ENCODE measurements around the gene ARSK.

Gene ARSK

GRCh38 chr5:95531491-95531890, 23.4 kb upstream of the ARSK start:
- Histone ChIP-seq H3K36me3 (ENCODE audit: control insufficient read depth, insufficient read depth, low read length) (peaks cover 39% of the 10 kb centered on the region), H3K9me3 (ENCODE audit: control insufficient read depth, low read length) (no peaks in the 10 kb centered on the region), H3K27ac (ENCODE audit: low read depth, low read length, severe bottlenecking) (no peak overlapping the region), H3K4me1 (ENCODE audit: control insufficient read depth, insufficient read depth, low read length, poor library complexity, severe bottlenecking) (no peaks in the 10 kb centered on the region), H3K4me3 (ENCODE audit: extremely low read depth, insufficient read depth, low read length, poor library complexity, severe bottlenecking) (no peak overlapping the region)

GRCh38 chr5:95532415-95532814, 22.5 kb upstream of the ARSK start:
- H3K27ac ChIP-seq (ENCODE audit: low read depth, low read length, severe bottlenecking), result no peak overlapping the region
- peaks cover 38% of the 10 kb centered on the region for H3K36me3 ChIP-seq (ENCODE audit: control insufficient read depth, insufficient read depth, low read length)
- no peak overlapping the region for H3K4me3 ChIP-seq (ENCODE audit: extremely low read depth, insufficient read depth, low read length, poor library complexity, severe bottlenecking)
- H3K4me1 ChIP-seq (ENCODE audit: control insufficient read depth, insufficient read depth, low read length, poor library complexity, severe bottlenecking), result no peaks in the 10 kb centered on the region
- H3K9me3 ChIP-seq (ENCODE audit: control insufficient read depth, low read length), result no peaks in the 10 kb centered on the region
- 100% methylated on average over 1 of the region's 2 CpGs; no CpG with 5 or more reads in 1 of the 2 experiments for WGBS, 2 experiments (ENCODE audit: insufficient coverage in 2 of 2)

- no peak overlapping the region for H3K27ac ChIP-seq (ENCODE audit: low read depth, low read length, severe bottlenecking)
- H3K36me3 ChIP-seq (ENCODE audit: control insufficient read depth, insufficient read depth, low read length), result peaks cover 37% of the 10 kb centered on the region
- no CpG with 5 or more reads among the region's 2 CpGs for WGBS, 2 experiments (ENCODE audit: insufficient coverage in 2 of 2)
- H3K4me1 ChIP-seq (ENCODE audit: control insufficient read depth, insufficient read depth, low read length, poor library complexity, severe bottlenecking), result no peaks in the 10 kb centered on the region
- H3K4me3 ChIP-seq (ENCODE audit: extremely low read depth, insufficient read depth, low read length, poor library complexity, severe bottlenecking), result no peak overlapping the region
- no peaks in the 10 kb centered on the region for H3K9me3 ChIP-seq (ENCODE audit: control insufficient read depth, low read length)
Observed at GRCh38 chr5:95533106-95533505, 21.8 kb upstream of the ARSK start.

GRCh38 chr5:95533761-95534160, 21.1 kb upstream of the ARSK start:
- Histone ChIP-seq H3K4me1 (ENCODE audit: control insufficient read depth, insufficient read depth, low read length, poor library complexity, severe bottlenecking) (no peaks in the 10 kb centered on the region), H3K27ac (ENCODE audit: low read depth, low read length, severe bottlenecking) (no peak overlapping the region), H3K4me3 (ENCODE audit: extremely low read depth, insufficient read depth, low read length, poor library complexity, severe bottlenecking) (no peak overlapping the region), H3K36me3 (ENCODE audit: control insufficient read depth, insufficient read depth, low read length) (peaks cover 34% of the 10 kb centered on the region), H3K9me3 (ENCODE audit: control insufficient read depth, low read length) (no peaks in the 10 kb centered on the region)

- Histone ChIP-seq H3K4me3 (ENCODE audit: extremely low read depth, insufficient read depth, low read length, poor library complexity, severe bottlenecking) (no peak overlapping the region), H3K36me3 (ENCODE audit: control insufficient read depth, insufficient read depth, low read length) (peaks cover 47% of the 10 kb centered on the region), H3K4me1 (ENCODE audit: control insufficient read depth, insufficient read depth, low read length, poor library complexity, severe bottlenecking) (no peaks in the 10 kb centered on the region), H3K27ac (ENCODE audit: low read depth, low read length, severe bottlenecking) (no peak overlapping the region), H3K9me3 (ENCODE audit: control insufficient read depth, low read length) (no peaks in the 10 kb centered on the region)
- 71% methylated on average over 1 of the region's 2 CpGs; no CpG with 5 or more reads in 1 of the 2 experiments for WGBS, 2 experiments (ENCODE audit: insufficient coverage in 2 of 2)
Observed at GRCh38 chr5:95537501-95537900, 17.4 kb upstream of the ARSK start.

- Histone ChIP-seq H3K36me3 (ENCODE audit: control insufficient read depth, insufficient read depth, low read length) (peaks cover 75% of the 10 kb centered on the region), H3K4me3 (ENCODE audit: extremely low read depth, insufficient read depth, low read length, poor library complexity, severe bottlenecking) (no peak overlapping the region), H3K4me1 (ENCODE audit: control insufficient read depth, insufficient read depth, low read length, poor library complexity, severe bottlenecking) (no peaks in the 10 kb centered on the region), H3K27ac (ENCODE audit: low read depth, low read length, severe bottlenecking) (no peak overlapping the region), H3K9me3 (ENCODE audit: control insufficient read depth, low read length) (no peaks in the 10 kb centered on the region)
- 100% methylated on average over 1 of the region's 3 CpGs; no CpG with 5 or more reads in 1 of the 2 experiments for WGBS, 2 experiments (ENCODE audit: insufficient coverage in 2 of 2)
Observed at GRCh38 chr5:95543017-95543705, 11.7 kb upstream of the ARSK start.

GRCh38 chr5:95549030-95549429, 5.9 kb upstream of the ARSK start:
- no peak overlapping the region for H3K4me3 ChIP-seq (ENCODE audit: extremely low read depth, insufficient read depth, low read length, poor library complexity, severe bottlenecking)

GRCh38 chr5:95554331-95554646, 612 bp upstream of the ARSK start:
- H3K4me1 ChIP-seq (ENCODE audit: control insufficient read depth, insufficient read depth, low read length, poor library complexity, severe bottlenecking), result no peaks in the 10 kb centered on the region
- H3K36me3 ChIP-seq (ENCODE audit: control insufficient read depth, insufficient read depth, low read length), result peaks cover 18% of the 10 kb centered on the region
- H3K27ac ChIP-seq (ENCODE audit: low read depth, low read length, severe bottlenecking), result no peak overlapping the region
- H3K9me3 ChIP-seq (ENCODE audit: control insufficient read depth, low read length), result no peaks in the 10 kb centered on the region
- WGBS, 2 experiments (ENCODE audit: insufficient coverage in 2 of 2), result 0% methylated on average over 3 of the region's 6 CpGs
- peak overlapping the region; percentile 78 for H3K4me3 ChIP-seq (ENCODE audit: extremely low read depth, insufficient read depth, low read length, poor library complexity, severe bottlenecking)

More at GRCh38 chr5:95549030-95549429, 5.9 kb upstream of the ARSK start:
- Histone ChIP-seq H3K9me3 (ENCODE audit: control insufficient read depth, low read length) (no peaks in the 10 kb centered on the region), H3K36me3 (ENCODE audit: control insufficient read depth, insufficient read depth, low read length) (peaks cover 57% of the 10 kb centered on the region), H3K27ac (ENCODE audit: low read depth, low read length, severe bottlenecking) (no peak overlapping the region), H3K4me1 (ENCODE audit: control insufficient read depth, insufficient read depth, low read length, poor library complexity, severe bottlenecking) (no peaks in the 10 kb centered on the region)

GRCh38 chr5:95555553-95555952, 652 bp downstream of the ARSK start:
- Histone ChIP-seq H3K4me3 (ENCODE audit: extremely low read depth, insufficient read depth, low read length, poor library complexity, severe bottlenecking) (peak overlapping the region; percentile 78), H3K4me1 (ENCODE audit: control insufficient read depth, insufficient read depth, low read length, poor library complexity, severe bottlenecking) (no peaks in the 10 kb centered on the region), H3K36me3 (ENCODE audit: control insufficient read depth, insufficient read depth, low read length) (peaks cover 12% of the 10 kb centered on the region), H3K27ac (ENCODE audit: low read depth, low read length, severe bottlenecking) (peak overlapping the region; percentile 79), H3K9me3 (ENCODE audit: control insufficient read depth, low read length) (no peaks in the 10 kb centered on the region)
- 0% methylated on average over 1 to 2 of the region's 9 CpGs for WGBS, 2 experiments (ENCODE audit: insufficient coverage in 2 of 2)

GRCh38 chr5:95557841-95558240, 2.9 kb downstream of the ARSK start:
- no peaks in the 10 kb centered on the region for H3K9me3 ChIP-seq (ENCODE audit: control insufficient read depth, low read length)
- H3K36me3 ChIP-seq (ENCODE audit: control insufficient read depth, insufficient read depth, low read length), result no peaks in the 10 kb centered on the region
- WGBS, 2 experiments (ENCODE audit: insufficient coverage in 2 of 2), result no CpG with 5 or more reads among the region's 2 CpGs
- H3K27ac ChIP-seq (ENCODE audit: low read depth, low read length, severe bottlenecking), result no peak overlapping the region
- no peak overlapping the region for H3K4me3 ChIP-seq (ENCODE audit: extremely low read depth, insufficient read depth, low read length, poor library complexity, severe bottlenecking)
- no peaks in the 10 kb centered on the region for H3K4me1 ChIP-seq (ENCODE audit: control insufficient read depth, insufficient read depth, low read length, poor library complexity, severe bottlenecking)

GRCh38 chr5:95562282-95562681, 7.4 kb downstream of the ARSK start:
- no CpG with 5 or more reads among the region's 1 CpG for WGBS, 2 experiments (ENCODE audit: insufficient coverage in 2 of 2)
- Histone ChIP-seq H3K4me3 (ENCODE audit: extremely low read depth, insufficient read depth, low read length, poor library complexity, severe bottlenecking) (no peak overlapping the region), H3K4me1 (ENCODE audit: control insufficient read depth, insufficient read depth, low read length, poor library complexity, severe bottlenecking) (no peaks in the 10 kb centered on the region), H3K27ac (ENCODE audit: low read depth, low read length, severe bottlenecking) (no peak overlapping the region), H3K9me3 (ENCODE audit: control insufficient read depth, low read length) (no peaks in the 10 kb centered on the region), H3K36me3 (ENCODE audit: control insufficient read depth, insufficient read depth, low read length) (peaks cover 6% of the 10 kb centered on the region)

Data from mesodermal cell (in vitro differentiated cells).